Posterior cingulate gyrus (tissue), 11 donors: ENCODE measurements around the gene CRYBG3.
"Not testable (repeated sequence)": the region's sequence is repeated elsewhere in the genome, so short reads cannot be mapped to it uniquely, and the experiment has no call there.

Experiments
- DNase-seq, 10 donors: peaks; one replicate each; pipeline versions ENCODE4 v3.0.0 to v3.0.0-alpha.2; 2020 to 2021; ENCODE audit warnings: mixed read lengths in 3 of 10
- intact Hi-C: fragments of 100-400 bp; cut with DNase I; formaldehyde crosslinking; loops from one replicate; pipeline ENCODE4 v1.15.1; 2023

Gene CRYBG3

DNA sequence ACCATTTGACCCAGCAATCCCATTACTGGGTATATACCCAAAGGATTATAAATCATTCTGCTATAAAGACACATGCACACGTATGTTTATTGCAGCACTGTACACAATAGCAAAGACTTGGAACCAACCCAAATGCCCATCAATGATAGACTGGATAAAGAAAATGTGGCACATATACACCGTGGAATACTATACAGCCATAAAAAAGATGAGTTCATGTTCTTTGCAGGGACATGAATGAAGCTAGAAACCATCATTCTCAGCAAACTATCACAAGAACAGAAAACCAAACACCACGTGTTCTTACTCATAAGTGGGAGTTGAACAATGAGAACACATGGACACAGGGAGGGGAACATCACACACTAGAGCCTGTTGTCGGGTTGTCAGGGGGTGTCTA is 11.4 kb downstream of the CRYBG3 start:
- DNase-seq, intact Hi-C loops: not testable (repeated sequence)

DNA sequence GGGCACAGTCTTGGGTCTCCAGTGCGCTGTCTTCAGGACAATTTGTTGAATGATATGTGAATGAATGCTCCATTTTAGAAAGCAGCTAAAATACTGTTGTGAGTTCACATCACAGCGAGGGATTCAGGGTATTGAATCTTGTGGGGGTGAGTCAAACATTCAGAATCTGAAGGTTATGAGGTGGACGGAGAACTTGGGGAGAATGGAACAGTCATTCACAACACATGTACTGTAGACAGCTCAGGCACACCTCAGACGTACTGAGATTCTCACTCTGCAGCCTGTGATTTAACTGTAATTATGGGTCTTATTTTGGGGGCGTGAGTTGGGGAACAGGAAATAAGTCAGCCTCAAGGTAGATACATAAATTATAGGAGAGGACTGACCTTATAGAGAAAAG is 13.9 kb downstream of the CRYBG3 start:
- intact Hi-C loops: no loop called here
- DNase-seq: no peak

DNA sequence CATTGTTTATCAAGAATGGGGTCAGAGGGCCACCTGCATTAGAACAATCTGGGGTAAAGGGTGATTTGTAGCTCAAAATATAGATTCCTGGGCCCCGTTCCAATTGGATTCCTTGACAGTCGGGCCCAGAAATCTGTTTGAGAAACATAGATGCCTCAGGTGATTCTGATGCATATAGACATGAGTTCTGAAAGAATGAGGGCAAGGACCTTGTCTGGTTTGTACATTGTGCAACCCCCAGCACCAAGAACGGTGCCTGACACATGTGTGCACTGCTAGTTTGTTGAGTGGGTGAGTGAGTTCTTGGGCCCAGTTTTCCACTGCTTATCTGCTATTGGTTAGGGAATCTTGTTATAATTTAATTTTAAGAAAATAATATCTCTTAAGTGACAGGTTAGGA is 16.6 kb downstream of the CRYBG3 start:
- DNase-seq: no peak
- intact Hi-C loops: no loop called here

DNA sequence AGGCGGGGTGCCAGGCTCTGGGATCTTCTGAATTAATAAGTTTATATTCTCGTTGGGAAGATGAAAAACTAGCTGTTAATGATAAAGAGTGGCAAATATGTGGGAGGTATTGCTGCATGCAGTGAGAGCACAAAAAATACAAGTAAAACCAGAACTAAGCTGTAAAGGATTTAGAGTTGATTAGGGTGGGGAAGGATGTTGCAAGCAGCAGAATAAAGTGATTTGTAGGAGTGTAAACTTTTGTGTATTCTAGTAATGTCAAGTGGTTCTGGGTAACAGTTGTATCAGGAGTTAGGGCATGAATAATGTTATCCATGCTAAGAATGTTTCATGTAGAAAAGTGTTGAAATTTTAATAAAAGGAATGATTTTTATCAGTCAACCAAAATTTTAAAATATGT is 18.1 kb downstream of the CRYBG3 start:
- intact Hi-C loops: no loop called here
- no peak for DNase-seq

DNA sequence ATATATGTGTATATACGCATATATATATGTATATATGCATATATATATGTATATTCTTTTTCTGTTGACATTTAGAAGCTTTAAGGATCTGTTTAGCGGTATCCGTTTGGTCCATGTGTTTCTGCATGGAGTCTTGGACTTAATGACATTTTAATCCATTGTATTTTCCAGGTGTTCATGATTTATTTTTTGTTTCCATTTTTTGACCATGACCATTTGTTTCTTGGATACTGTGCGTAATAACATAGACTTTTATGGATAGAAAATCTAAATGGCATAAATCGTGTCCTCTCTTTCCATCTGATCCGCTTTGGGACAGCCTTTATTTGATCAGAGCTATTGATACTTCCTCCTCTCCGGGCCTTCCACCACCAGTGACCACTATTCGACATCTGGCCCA is 19.5 kb downstream of the CRYBG3 start:
- intact Hi-C loops: no loop called here
- no peak for DNase-seq

DNA sequence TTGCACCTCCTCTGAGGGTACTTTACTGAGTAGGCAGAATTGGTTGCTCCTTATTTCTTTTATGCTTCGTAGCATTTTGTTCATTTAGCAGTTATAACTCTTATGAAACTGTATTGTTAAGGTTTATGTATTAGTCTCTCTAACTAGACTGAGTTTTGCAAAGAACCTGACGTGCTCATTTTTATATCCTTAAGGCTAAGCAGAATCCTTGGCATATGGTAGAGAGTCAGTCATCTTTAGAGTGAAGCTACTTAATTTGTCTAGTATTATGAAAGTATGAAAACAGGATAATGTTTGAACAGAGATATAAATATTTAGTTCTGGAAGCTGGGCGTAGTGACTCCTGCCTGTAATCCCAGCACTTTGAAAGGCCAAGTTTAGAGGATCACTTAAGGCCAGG is 20.1 kb downstream of the CRYBG3 start:
- DNase-seq: no peak

DNA sequence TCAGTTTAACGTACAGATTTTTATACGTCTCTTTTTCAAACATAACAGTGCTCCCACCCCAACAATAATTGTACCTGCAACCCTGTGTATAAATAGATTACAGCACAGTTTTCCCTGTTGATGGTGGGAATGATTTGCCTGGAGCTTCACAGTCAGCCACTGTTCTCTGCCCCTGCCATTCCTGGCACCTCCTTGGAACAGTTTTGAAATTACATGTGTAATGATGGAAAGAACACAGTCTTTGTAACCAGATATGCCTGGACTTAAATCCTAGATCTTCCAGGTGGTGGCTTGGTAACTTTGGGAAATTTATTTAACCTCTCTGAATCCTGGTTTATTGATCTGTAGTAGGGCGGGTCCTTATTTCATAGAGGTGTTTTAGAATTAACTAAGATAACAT is 27.0 kb downstream of the CRYBG3 start:
- intact Hi-C loops: no loop called here
- no peak for DNase-seq

More for the DNA sequence above, 20.1 kb downstream of the CRYBG3 start:
- intact Hi-C loops: no loop called here

DNA sequence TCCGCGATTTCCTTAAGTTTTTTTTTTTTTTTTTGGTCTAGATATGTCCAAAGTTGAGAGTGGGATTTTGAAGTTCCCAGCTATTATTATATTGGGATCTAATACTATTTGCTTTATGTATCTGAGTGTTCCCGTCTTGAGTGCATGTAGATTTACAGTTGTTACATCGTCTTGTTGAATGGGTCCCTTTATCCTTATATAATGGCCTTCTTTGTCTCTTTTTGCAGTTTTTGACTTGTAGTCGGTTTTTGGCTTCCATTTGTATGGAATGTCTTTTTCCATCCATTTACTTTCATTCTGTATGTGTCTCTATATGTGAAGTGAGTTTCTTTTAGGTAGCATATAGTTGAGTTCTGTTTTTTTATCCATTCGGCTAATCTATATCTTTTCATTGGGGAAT is 35.6 kb downstream of the CRYBG3 start:
- intact Hi-C loops: no loop called here
- no peak for DNase-seq

DNA sequence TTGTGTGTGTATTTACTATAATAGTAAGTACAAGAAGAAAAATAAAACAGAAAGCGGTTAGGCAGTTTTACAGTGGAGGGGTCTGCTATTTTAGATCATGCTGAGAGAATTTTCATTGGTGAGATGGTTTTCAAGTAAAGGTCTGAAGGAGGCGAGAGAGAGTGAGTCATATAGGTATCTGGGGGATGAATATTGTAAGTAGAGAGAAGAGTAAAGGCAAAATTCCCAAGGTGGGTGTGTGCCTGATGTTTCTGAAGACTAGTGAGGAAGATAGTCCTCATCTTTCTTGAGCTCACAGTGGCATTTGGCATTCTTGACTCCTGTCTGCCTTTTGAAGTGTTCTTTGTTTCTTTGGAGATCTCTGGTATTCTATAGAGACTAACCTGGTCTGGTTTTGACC is 38.6 kb downstream of the CRYBG3 start:
- intact Hi-C loops: no loop called here

DNA sequence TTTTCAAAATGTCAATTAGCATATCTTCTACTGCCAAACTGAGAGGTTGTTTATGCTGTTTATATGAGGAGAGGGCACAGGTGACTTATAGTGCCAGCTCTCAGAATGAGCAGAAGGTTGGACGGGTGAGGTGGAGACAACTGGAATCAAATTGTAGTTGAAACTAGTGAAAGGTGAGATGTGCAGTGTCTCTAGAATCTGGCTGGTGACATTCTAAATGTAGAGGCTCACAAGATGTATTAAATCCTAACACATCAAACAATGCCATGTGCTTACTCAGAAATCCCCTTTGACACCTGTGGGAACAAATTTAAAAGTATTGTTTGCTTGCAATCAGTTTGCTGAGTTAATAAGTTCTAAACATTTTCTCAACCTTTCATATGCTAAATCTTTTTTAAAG is 40.8 kb downstream of the CRYBG3 start:
- intact Hi-C loops: no loop called here
- no peak for DNase-seq

More for the DNA sequence above, 38.6 kb downstream of the CRYBG3 start:
- no peak for DNase-seq

DNA sequence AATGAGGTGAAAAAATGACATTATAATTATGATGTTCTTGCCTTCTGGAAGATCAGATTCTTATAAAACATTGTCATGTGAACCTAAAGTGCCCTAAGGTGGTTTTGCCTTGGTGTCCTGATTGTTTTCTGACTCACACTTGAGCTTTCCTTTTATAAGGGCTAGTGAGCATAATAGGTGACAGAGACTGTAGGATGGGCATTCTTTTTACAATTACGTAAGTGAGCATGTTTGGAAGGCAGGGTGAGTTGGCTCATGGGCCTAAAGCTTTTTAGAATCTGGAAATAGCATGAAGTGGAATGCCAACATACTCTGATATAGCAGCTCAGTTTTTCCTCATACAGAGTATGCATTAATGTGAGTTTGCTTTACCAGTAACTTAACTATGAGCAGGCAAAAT is 41.2 kb downstream of the CRYBG3 start:
- DNase-seq: no peak
- intact Hi-C loops: no loop called here

DNA sequence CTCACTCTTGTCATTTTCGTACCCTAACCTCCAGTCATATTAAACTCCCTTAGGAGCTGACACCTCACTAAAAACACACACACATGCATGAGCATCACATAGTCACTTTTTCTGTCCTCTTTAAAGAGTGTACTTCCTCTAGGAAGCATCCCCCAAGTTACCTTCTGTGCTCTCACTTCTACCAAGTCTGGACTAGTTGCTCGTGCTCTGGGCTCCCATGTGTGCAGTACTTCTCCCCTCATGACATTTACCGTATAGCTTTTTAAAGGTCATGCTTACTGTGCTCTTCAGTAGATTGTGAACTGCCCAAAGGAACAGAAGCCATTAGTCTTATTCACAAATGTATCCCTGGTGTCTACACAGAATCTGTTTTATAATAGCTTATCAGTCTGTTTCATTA is 42.0 kb downstream of the CRYBG3 start:
- DNase-seq: no peak
- intact Hi-C loops: no loop called here

DNA sequence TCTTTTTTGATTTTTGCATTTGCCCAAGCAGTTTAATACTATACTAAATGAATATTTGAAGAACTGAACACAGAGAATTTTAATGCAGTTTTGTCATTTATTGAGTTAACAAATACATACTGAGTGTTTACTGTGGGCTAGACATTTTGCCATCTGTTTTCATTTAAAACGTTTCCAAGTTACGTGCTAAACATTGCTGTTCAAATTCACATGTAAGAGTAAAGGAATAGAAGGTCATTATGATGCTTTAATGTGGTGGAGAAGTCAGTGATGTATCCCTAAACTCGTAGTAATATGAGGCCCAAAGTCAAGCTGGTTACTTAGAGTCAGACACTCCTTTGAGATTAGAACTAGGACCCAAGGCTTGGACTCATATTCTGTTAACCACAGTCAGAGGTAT is 49.4 kb downstream of the CRYBG3 start:
- intact Hi-C loops: no loop called here
- no peak for DNase-seq

DNA sequence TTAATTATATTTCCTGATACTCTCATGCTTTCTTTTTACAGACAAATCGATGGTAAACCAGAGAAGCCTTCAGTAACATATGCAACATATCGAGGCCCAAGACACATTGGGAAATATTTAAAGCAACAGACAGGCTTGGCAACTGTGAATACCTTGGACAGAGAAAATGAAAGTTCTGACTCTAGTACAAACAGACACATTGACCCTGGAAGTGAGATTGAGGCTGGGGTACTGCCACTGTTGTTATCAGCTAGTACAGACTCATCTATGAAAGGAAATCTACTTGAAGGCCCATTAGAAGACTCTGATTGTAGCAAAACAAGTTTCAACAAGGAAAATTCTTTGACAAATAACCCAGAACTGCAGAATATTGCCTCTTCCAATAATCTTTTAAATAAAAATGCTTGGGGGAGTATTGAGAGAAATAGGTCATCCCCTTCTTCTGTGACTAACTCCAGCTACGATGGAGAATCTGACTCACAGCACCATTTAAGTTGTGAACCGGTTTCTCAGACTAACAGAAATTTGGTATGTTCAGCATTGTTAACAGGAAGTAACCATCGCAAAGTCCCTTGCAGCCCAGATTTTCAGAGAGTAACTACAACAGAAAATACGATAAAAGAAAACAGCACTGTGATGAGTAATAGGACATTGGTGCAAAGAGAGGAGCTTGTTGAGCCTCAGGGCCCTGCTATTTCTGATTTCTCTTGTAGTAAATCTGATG is 50.2 kb downstream of the CRYBG3 start:
- DNase-seq: no peak
- intact Hi-C loops: no loop called here

DNA sequence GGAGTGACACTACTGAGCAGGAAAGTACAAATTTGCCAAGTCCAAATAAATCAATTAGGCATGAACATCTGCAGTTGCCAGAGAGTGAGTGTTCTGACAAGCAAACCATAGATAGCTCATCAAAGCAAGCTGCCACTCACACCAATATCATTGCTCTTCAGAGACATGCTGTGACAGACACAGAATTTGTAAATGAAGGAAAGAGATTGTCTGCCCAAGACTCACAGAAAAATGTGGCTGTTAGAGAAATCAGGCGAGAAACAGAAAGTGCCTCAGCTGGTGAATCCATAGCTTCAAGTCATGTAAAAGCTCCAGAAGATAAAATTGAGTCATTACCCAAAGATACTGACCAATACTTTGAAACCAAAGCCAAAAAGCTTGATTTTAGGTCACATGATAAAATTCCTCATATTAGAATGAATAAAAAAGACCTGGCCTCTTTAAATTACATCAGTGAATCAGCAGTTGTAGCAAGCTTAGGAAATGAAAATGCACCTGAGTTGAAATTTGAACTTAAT is 50.8 kb downstream of the CRYBG3 start:
- intact Hi-C loops: no loop called here
- no peak for DNase-seq

DNA sequence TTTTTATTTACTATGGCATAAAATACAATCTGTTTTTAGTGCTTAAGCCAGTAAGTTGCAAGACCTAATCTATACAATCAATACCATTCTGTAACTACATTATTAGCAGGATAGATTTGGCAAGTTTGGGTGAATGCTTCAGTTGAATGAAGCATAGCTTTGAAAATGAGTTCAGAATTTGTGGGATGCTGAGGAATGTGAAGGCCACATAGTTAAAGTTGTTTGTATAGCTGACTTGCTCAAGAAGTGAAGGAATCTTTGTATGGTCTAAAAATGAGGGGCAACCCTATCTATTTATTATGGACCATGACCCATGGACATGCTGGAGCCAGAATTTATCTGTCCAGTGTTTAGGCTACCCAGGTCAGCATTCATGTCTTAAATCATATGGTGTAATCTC is 58.5 kb downstream of the CRYBG3 start:
- intact Hi-C loops: no loop called here
- DNase-seq: no peak

DNA sequence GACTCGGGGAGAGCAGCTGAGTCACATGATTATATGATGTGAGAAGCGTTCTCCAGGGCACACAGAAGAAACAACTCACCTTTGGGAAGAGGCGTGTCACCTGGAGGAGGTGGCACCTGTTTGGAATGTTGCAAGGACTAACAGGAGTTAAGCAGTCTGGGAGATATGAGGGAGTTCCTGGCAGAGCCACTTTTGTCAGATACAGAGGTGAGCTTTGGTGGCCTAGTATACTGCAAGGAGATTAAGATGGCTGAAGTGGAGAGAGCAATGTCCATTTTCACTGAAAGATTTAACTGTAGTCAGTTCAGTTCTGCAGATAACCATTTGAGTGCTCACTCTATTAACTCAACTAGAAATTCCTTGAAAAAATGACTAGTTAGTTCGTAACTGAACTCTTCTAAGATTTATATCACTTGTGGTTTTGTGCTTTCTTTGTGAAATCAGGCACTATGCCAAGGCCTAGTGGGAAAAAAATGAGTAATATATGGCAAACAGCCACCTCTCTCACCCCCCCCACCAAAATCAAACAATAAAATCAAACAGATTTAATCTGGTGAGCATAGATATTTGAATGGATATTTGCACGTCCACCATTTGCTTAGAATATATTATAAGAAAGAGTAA is 61.3 kb downstream of the CRYBG3 start:
- no peak for DNase-seq
- intact Hi-C loops: no loop called here

DNA sequence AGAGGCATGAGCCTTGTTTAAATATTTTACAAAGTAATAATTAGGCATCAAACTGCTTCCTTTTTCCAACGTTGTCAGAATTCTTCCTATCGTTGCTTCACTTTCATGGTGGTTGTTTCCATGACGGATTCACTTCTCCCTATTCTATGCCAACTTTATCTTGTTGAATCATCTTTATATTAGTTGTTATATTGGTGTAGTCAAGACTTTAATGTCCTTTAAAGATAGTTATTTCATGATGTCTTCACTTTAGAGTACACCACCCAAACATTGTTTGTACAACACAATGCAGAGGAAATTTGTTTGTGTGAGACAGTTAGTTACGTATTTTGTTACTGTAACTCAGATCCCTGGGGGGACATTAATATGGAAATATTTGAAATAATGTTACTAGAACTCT is 61.9 kb downstream of the CRYBG3 start:
- intact Hi-C loops: no loop called here
- no peak for DNase-seq

DNA sequence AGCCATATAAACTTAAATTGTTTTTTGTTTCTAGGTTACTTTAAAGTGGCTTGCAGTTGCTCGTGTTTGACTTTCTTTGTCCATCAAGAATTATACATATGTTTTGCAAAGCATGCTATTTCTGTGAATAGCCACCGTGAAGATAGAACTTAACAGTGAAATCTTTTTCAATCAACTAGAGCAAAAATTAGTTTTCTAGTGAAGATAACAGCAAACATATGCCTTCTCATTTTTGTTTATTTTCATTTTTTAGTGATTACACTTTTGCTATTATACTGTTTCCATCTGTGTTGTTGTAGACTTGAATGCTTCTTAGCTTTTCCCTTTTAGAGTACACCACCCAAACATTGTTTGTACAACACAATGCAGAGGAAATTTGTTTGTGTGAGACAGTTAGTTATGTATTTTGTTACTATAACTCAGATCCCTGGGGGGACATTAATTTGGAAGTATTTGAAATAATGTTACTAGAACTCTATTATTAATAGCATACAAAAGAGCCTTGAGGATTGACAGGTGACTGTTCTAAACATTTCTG is 62.8 kb downstream of the CRYBG3 start:
- intact Hi-C loops: no loop called here

DNA sequence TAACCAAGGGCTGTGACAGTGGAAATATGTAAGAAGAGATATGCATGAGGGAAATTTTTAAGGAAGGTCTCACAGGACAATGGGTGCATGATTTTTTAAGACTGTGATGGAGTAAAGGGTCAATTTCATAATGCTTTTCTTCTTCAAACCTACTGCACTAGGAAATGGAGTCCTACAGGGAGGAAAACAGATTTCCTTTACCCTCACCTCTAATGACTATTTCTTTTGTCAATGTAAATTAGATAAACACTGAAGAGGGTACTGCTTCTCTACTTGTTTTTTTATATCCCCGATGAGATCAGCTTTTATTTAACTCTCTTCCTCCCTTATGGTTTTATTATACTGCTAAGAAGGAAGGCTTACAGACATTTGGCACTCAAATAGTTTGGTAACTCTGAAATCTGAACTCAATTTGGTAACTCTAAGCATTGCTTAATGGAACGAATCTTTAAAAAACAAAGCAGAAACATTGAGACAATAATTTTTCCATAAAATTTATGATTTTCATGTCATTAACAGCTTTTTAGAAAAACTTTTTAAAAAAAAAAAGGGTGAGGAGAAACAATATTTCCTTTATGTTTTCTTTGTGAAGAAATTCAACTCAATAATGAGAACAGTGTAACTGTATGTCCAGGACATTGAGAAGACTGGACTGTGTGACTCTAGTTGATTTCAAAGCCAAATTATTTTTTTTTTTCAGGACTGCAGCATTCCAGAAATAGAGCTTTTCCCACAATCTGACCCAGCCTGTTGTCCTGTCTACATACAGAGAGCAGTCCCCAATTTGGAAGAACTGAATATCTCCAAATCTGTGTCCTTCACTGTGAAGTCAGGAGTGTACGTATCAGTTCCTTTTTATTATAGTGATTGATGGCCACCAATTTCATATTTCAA is 64.4 kb downstream of the CRYBG3 start:
- intact Hi-C loops: no loop called here
- no peak for DNase-seq

More for the DNA sequence above, 62.8 kb downstream of the CRYBG3 start:
- DNase-seq: no peak

DNA sequence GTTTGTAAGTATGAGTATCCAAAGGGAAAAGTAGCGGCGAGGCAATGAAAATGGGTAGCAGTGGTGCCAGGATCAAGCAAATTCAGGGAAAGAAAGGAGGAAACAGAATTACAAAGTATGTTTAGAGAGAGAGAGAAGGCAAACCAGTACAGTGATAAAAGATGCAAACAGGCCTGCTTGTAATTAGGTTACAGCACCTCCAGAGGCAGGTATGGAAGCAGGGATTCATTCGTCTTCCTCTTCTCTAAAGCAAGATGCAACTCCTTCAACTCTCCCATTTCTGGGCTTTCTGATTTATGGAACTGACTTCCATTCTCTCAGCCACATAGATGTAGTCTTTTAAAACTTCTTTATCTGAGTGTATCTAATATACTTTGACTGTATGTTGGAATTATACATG is 68.0 kb downstream of the CRYBG3 start:
- intact Hi-C loops: no loop called here
- DNase-seq: no peak
